Hematopoietic multipotent progenitor cell treated with erythropoietin and hydrocortisone succinate and interleukin-3 and kit ligand, for 4 days (in vitro differentiated cells): ENCODE data around the gene KCNN1.
"Not testable (repeated sequence)": the region's sequence is repeated elsewhere in the genome, so short reads cannot be mapped to it uniquely, and the experiment has no call there.

ENCODE experiments used
- DNase-seq: peaks from one replicate; pipeline ENCODE4 v3.0.0-alpha.2; 2015

Gene KCNN1

DNA sequence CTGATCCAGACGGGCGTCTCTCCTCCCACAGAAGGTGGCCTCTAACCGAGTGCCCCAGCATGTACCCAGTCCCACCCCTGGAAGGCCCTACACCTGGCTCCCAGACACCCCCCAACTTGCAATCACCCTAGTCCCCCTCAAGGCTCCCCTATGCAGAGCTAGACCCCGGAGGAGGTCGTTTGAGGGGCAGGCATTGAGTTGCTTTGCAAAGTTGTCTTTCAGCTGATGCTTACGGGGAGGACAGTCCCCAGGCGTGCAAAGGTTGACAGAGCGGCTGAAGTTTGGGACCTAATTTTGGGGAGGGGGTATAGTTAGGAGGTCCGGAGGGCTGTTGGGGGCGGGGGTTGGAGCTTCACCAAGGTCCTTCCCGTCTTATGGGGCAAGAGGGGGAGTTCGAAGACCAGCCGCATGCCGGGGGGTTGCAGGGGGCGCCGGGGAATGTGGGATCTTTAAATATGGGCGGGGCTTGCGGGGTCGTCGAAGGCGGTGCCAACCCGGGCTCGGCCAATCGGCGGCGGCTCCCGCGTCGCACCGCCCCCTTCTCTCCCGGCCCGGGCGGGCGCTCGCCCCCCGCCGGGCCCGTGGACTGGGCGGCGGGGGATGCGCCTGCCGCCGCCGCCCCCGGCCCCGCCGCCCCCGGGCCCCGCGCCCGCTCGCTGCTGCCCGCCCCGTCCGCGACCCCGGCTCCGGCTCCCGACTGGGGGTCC, at the start of gene KCNN1:
Gene KCNN1, plus strand, starts transcription at position 558 of the 707 bp plus-strand sequence. CDS start 6,782 bp downstream, outside the sequence.
- DNase-seq = no peak

DNA sequence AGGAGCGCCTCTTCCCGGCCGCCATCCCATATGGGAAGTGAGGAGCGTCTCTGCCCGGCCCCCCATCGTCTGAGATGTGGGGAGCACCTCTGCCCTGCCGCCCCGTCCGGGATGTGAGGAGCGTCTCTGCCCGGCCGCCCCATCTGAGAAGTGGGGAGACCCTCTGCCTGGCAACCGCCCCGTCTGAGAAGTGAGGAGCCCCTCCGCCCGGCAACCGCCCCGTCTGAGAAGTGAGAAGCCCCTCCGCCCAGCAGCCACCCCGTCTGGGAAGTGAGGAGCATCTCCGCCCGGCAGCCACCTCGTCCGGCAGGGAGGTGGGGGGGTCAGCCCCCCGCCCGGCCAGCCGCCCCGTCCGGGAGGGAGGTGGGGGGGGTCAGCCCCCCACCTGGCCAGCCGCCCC, 48.8 kb upstream of the KCNN1 start:
- not testable (repeated sequence) for DNase-seq

DNA sequence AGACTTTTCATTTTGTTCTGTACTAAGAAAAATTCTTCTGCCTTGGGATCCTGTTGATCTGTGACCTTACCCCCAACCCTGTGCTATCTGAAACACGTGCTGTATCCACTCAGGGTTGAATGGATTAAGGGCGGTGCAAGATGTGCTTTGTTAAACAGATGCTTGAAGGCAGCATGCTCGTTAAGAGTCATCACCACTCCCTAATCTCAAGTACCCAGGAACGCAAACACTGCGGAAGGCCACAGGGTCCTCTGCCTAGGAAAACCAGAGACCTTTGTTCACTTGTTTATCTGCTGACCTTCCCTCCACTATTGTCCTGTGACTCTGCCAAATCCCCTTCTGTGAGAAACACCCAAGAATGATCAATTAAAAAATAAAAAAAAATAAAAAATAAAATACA, 47.8 kb upstream of the KCNN1 start:
- DNase-seq = not testable (repeated sequence)

DNA sequence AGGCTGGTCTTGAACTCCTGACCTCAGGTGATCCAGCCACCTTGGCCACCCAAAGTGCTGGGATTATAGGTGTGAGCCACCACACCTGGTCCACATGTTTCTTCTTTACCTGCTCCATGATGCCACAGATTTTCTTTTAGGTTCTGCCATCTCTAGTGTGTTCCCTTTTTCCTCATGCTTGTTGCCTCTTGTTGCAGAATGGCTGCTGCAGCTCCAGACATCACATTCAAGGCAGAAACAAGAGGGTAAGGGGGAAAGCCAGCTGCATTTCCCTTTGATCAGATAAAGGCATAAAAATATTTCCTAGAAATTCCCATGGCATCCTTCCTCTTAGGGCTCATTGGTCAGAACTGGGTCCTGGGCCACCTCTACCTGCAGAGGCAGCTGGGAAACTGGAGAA, 46.4 kb upstream of the KCNN1 start:
- no peak for DNase-seq

DNA sequence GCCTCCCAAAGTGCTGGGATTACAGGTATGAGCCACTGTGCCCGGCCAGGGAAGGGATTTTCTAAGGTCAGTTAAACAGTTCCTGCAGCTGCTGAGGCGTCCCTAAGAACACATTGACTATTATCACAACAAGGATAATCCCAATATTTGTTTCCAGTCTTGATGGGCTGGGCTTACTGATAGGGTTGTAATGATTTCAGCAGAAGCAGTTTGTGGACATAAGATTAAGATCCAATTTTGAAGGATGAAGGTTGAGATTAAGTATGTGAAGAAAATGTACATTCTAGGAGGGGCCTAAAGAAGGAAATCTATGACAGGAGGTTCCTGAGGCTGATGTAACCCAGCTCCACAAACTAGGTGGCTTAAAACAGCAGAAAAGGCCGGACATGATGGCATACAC, 44.8 kb upstream of the KCNN1 start:
- DNase-seq = no peak

DNA sequence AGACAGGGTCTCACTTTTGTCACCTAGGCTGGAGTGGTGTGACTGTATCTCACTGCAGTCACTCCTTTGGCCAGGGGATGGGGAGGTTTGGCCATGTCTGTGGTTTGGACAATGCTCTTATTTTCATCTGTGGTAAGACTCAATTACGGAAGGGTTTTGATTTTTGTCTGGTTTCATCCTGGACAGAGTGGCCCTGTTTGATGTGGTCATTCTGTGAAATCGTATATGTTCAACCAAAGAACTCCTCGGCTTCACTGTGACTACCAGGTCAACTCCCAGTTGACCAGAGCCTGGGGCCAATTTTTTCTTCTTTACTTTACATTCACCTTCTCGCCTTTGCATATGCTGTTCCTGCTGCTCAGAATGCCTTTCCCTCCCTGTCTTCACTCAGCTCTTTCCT, 40.9 kb upstream of the KCNN1 start:
- DNase-seq = no peak

DNA sequence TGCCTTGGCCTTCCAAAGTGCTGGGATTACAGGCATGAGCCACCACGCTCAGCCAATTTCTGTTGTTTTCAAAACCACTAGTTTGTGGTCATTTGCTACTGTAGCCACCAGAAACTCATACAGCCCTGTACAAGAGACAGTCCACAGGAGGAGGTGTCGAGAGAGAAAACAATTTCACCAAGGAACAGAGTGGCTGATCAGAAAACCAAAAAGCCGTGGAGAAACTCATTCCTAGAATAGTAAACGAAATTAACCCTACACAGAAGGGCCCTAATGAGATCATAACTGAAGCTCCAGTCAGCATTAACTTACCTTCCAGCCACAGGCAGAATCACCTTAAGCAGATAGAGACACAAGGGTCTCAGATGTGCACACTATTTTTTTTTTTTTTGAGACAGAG, 37.9 kb upstream of the KCNN1 start:
- no peak for DNase-seq

DNA sequence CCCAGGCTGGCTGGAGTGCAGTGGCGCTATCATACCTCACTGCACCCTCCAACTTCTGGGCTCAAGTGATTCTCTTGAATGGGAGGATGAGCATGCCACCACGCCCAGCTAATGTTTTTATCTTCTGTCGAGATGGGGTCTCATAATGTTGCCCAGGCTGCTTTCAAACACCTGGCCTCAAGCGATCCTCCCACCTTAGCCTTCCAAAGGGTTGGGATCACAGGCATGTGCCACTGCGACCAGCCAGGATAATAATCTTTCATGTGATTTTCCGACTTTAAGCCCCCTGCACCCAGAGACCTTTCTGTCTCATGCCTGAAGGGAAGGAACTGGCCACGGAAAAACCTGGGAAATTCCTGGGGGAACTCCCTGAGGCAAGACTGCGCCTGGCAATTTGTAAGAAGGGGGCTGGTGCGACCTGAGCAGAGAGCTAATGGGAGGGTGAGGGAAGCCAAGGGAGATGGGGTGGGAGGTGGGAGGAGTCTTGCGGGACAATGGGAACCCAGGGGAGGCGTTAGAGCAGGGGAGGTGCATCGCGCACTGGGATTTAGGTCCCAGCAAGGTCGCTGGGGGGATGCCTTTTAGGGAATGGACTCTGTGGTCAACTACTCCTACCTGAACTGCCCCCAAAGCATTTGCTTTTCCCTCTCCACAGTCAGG, 35.2 kb upstream of the KCNN1 start:
- DNase-seq = peak; percentile 13

DNA sequence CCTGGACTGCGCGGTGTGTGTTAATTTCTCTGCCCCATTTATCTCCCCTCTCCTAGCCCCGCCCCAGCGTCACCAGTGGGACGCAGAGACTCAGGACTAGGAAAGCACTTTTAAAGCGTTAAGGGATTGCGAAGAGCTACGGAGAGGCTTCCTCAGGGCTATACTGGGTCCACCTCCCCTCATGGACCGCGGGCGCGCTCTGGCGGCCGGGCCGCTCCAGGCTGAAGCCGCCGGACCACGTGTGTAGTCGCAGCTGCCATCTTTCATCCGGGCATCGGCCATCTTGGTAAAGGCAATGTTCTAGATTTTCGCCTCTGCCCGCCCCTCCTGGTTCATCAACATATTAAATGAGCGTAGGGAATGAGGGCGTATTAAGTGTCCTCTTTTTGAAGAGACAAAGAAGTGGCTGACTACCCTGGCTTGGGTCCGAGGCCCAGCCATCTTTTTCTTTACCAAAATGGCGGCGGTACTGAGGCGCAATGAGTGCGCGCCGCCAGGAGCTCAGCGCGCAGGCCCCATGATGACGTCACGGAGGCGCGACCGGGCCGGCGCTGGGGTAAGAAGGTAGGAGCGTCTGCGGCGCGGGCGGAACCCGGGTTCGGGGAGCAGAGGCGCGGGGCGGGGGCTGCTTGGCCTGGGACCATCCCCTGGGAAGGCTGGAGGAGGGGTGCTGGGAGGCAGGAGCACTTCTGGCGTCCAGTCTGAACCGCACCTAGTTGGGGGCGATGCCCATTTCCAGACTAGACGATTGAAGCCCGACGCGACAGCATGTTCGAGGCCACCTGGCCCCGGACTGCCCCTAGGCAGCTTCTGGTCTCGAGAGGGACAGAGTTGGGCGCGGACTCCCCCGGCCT, 34.2 kb upstream of the KCNN1 start, which contains the start of gene CCDC124:
Gene CCDC124, plus strand, starts transcription at position 531 of the 854 bp plus-strand sequence. CDS start 3,406 bp downstream, outside the sequence.
- DNase-seq = peak; percentile 97

DNA sequence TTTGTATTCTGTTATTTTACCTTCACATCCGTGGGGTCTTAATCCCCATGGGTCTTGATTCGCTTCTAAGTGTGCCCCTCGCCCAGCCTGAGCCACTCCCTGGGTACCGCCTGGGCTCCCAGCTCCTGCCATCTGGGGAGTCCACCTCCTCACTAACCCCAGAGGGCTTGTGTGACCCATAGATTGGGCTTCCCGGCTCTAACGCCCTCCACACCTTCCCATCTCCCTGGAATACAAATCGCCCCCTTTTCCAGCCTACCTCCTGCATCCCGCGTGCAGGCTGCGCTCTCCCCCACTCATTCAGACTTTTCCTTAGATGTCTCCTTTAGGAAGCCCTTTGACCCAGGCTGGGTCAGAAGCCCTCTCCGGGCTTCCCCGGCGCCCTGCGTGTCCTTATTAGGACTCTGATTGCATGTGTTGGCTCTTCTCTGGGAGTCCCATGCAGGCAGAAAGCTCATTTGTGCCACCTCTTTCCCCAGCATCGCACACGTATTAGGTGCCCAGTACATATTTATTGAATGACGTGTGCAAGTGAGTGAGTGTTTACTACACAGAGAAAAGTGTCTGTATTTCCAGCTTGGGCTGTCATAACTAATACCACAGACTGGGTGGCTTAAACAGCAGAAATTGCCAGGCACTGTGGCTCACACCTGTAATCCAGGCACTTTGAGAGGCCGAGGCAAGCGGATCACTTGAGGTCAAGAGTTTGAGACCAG, 33.3 kb upstream of the KCNN1 start:
- no peak for DNase-seq

DNA sequence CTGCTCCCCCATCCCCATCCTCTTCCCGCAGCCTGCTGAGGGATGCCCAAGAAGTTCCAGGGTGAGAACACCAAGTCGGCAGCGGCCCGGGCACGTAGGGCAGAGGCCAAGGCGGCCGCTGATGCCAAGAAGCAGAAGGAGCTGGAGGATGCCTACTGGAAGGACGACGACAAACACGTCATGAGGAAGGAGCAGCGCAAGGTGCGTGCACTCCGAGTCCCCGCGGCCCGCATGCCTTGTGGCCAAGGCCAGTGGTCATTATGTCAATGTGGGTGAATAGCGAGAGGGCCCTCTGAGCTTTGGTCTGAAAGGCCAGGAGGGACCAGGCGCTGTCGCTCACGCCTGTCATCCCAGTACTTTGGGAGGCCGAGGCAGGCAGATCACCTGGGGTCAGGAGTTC, 30.5 kb upstream of the KCNN1 start:
- no peak for DNase-seq

DNA sequence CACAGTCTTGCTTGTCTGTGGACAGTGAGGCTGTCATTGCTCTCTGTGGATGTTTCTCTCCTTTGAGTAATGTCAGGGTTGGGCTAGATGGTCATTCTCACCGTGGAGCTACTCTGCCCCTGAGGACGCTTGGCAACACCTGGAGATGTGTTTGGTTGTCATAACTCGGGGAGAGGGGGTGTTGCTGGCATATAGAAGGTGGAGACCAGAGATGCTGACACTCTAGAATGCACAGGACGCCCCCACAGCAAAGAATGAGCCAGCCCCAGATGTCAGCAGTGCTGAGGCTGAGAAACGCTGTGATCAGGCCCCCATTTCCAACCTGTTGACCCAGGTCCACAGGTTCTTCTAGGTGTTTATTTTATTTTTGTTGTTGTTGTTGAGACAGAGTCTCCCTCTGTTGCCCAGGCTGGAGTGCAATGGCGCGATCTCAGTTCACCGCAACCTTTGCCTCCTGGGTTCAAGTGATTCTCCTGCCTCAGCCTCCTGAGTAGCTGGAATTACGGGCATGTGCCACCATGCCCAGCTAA, 29.5 kb upstream of the KCNN1 start:
- no peak for DNase-seq

DNA sequence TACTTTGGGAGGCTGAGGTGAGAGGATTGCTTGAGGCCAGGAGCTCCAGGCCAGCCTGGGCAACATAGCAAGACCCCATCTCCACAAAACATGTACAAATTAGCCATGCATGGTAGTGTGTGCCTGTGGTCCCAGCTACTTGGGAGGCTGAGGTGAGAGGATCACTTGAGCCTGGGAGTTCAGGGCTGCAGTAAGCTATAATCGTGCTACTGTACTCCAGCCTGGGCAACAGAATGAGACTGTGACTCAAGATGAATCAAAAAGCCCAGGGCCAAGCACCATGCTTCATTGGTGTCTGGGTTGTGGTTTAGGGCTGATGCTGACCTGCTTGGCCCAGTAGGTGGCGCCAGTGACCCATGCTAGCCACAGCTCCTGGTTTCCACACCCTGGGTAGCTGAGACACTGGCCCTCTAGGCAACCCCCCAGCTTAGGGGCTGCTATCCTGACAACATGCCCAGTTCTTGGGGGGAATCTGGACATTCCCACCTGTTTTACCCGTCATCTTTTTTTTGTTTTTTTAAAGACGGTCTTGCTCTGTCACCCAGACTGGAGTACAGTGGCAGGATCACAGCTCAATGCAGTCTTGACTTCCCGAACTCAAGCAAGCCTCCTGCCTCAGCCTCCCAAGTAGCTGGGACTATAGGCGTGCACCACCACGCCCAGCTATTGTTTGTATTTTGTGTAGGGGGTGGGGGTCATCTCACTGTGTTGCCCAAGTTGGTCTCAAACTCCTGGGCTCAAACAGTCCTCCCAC, 28.6 kb upstream of the KCNN1 start:
- DNase-seq = peak; percentile 88

DNA sequence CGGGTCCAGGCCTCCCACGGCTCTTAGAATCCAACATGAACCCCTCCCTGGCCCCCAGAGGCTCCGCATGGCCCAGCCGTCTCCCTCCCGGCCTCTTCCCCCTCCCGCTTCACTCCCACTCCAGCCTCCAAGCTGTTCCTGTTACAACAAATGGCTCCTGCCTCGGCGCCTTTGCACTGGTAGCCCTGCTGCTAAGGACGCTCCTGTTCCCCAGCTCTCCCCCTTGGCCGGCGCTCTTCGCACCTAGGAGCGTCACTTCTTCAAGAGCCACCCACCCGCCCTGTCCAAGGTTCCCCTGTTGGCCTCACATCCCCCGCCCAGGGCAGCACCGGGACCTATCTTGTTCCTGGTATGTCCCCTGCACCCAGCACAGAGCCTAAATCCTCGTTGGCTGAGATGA, 24.7 kb upstream of the KCNN1 start:
- no peak for DNase-seq

DNA sequence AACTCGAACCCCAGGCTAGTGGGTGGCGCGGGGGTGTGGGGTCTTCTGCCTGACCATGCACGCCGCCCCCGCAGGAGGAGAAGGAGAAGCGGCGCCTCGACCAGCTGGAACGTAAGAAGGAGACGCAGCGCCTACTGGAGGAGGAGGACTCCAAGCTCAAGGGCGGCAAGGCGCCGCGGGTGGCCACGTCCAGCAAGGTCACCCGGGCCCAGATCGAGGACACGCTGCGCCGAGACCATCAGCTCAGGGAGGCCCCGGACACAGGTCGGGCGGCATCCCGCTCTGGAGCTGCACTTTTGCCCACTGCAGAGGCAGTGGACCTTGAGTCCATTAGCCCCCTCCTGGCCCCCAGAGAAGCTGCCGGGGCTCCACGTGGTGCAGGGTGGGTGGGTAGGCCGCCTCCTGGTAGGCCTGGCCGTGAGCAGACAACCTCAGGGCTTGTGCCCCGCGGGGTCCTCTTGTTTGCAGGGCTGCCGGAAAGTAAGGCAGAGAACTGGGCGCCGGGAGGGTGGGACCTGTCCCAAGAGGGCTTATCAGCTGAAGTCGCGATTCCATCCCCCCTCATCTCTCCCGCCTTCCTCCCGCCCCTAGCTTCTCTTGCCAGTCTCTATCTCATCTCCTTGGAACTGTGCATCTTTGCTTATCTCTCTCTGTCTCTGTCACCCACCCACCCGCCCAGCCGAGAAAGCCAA, 24.2 kb upstream of the KCNN1 start:
- DNase-seq = peak; percentile 81

DNA sequence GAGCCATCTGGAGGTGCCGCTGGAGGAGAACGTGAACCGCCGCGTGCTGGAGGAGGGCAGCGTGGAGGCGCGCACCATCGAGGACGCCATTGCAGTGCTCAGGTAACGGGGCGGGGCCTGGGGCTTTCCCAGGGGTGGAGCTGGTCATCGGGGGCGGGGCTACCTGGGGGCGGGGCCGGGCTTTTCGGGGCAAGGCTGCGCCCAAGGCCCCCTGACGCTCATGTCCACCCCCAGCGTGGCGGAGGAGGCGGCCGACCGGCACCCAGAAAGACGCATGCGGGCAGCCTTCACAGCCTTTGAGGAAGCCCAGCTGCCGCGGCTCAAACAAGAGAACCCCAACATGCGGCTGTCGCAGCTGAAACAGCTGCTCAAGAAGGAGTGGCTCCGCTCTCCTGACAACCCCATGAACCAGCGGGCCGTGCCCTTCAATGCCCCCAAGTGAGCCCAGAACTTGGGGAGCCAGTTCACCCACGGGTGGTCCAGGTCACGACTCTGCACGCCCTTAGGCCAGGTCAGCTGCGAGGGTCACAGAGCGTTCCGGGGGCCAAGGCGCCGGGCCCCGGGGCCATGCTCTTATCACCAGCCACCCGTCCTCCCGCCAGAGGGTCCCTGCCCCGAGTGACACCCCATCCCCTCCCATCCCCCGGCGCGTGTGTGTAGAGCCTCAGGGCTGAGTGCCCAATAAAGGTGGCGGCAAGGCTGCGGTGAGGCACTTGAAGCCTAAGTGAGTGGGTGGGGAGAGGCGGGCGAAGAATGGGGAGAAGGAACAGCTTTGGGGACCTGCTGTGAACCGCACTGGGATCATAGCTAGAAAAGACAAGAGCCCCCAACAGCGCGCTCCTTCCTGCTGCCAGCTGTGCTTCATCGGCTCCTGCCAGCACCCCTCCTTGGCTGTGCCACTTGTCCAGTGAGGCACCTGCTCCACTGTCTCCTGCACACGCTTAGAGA, 23.4 kb upstream of the KCNN1 start:
- DNase-seq = no peak

DNA sequence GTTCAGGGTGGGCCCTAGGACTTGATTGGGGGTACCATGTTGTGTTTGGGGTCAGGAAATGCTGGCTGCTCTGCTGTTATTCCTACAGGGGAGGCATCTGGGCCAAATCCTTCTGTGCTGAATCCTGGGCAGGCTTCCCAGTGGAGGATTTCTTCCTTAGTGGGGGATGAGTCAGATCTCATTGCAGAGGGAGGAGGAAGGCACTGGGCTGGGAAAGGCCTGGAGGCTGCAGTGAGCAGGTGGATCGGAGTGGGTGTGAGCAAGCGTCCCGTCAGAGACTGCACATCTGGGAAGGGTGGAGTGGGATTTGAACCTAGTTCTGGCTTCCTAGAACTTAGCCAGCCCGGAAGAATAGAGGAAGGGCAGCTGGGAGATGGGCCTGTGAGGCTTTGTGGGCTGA, 22.6 kb upstream of the KCNN1 start:
- no peak for DNase-seq

DNA sequence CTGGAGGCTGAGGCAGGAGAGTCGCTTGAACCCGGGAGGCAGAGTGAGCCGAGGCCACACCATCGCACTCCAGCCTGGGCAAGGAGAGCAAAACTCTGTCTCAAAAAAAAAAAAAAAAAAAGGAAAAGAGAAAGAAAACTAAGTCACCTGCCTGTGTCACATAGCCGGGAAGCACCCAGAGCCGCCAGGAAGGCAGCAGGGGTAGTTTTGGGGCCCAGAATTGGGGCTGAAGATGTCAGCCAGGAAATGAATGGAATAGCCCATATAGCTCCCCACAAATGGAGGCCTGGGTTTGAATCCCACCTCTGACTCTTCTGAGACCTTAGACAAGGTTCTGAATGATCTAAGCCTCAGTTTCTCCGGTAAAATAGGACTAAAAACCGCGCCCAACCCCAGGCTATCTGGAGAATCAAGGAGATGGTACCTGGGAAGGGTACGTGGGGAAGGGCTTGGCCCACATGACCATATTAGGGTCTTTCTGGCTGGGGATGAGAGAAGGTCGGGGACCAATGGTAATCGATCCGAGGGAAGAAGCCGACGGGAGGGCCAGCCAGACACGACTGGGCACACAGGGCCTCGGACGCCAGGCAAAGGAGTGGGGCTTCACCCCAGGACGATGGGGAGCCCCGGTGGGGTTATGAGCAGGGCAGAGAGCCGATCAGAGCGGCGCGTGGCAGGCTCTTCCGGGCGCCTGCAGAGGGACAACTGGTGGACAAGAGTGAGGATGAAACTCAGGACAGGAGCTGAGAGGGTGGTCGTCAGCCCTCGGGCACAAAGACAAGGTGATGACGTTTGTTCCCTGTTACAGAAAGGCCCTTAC, 19.7 kb upstream of the KCNN1 start:
- no peak for DNase-seq
